BLaER1 (cell line): ENCODE measurements around the gene ARCN1.

Source experiments
- H3K27ac ChIP-seq: shearing (Covaris generic); formaldehyde crosslinking; 2 replicates; pipeline ENCODE4 v1.8.1; 2022
- H3K27me3 ChIP-seq: shearing (Covaris generic); formaldehyde crosslinking; 2 replicates; pipeline ENCODE4 v1.8.1; 2022
- H3K36me3 ChIP-seq: shearing (Covaris generic); formaldehyde crosslinking; 2 replicates; pipeline ENCODE4 v1.8.1; 2022
- H3K4me1 ChIP-seq: shearing (Covaris generic); formaldehyde crosslinking; 2 replicates; pipeline ENCODE4 v1.8.1; 2022
- H3K4me2 ChIP-seq: shearing (Covaris generic); formaldehyde crosslinking; 2 replicates; pipeline ENCODE4 v1.8.1; 2022
- H3K4me3 ChIP-seq: shearing (Covaris generic); formaldehyde crosslinking; 2 replicates; pipeline ENCODE4 v1.8.1; 2022
- H3K9ac ChIP-seq: shearing (Covaris generic); formaldehyde crosslinking; 2 replicates; pipeline ENCODE4 v1.8.1; 2022
- H3K9me3 ChIP-seq: shearing (Covaris generic); formaldehyde crosslinking; 2 replicates; pipeline ENCODE4 v1.8.1; 2022
- H4K20me1 ChIP-seq: shearing (Covaris generic); formaldehyde crosslinking; 2 replicates; pipeline ENCODE4 v1.8.1; 2022
- Cebpa-rat ChIP-seq: shearing (Covaris generic); IDR thresholded peaks from 2 replicates; pipeline ENCODE4 v1.8.1; 2022

ARCN1 gene

DNA sequence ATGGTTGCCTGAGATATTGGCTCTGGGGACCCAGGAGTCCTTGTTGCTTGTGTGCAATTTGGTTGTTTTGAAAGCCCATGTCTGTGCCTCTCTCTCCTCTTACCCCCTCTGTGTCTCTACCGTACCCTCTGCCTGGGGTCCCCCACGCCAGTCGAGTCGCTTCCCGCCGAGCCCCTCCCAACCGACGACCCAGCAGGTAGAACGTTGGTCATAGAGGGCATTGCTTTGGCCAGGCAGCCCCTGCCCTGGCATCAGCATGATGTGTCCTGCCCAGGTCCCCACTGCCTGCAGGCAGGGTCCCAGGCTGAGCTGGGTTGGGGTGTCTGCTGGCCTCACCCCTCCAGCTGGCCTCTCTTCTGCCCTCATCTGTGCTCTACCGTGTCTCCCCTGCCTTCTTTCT lies 72.3 kb downstream of the ARCN1 start:
- Histone ChIP-seq H3K4me1 (peaks cover 17% of the 10 kb centered on the region), H3K36me3 (peaks cover 9% of the 10 kb centered on the region; the same call in 1 of the 2 replicates), H3K27ac (no peak overlapping the region), H3K9ac (no peak overlapping the region), H3K4me3 (no peak overlapping the region), H3K9me3 (no peaks in the 10 kb centered on the region), H4K20me1 (no peaks in the 10 kb centered on the region), H3K27me3 (no peaks in the 10 kb centered on the region), H3K4me2 (no peak overlapping the region)
- no peak for TF ChIP-seq Cebpa-rat

DNA sequence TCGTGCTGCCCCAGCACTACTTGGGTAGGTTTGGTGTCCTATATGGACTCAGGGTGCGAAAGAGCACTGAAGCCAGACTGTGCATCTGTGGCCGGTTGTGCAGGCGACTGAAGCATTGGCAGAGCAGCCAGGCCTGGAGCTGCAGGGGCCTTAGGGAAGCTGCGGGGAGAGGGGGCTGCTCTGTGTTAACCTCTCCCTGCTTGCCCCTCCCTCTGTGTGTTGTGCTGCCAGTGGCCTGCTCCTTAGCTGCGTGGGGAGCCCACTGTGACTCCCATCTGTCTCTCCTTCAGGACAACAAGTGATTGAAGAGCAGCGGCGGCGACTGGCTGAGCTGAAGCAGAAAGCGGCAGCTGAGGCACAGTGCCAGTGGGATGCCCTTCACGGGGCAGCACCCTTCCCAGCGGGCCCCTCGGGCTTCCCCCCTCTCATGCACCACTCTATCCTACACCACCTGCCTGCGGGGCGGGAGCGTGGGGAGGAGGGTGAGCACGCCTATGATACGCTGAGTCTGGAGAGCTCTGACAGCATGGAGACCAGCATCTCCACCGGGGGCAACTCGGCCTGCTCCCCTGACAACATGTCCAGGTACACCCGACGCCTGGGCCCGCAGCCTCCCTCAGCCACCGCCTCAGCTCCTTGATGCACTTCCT lies 73.0 kb downstream of the ARCN1 start:
- Histone ChIP-seq H4K20me1 (no peaks in the 10 kb centered on the region), H3K4me1 (peaks cover 17% of the 10 kb centered on the region), H3K9me3 (no peaks in the 10 kb centered on the region), H3K4me2 (no peak overlapping the region), H3K27me3 (no peaks in the 10 kb centered on the region), H3K36me3 (peaks cover 9% of the 10 kb centered on the region; the same call in 1 of the 2 replicates), H3K9ac (no peak overlapping the region), H3K4me3 (no peak overlapping the region), H3K27ac (no peak overlapping the region)
- no peak for TF ChIP-seq Cebpa-rat

DNA sequence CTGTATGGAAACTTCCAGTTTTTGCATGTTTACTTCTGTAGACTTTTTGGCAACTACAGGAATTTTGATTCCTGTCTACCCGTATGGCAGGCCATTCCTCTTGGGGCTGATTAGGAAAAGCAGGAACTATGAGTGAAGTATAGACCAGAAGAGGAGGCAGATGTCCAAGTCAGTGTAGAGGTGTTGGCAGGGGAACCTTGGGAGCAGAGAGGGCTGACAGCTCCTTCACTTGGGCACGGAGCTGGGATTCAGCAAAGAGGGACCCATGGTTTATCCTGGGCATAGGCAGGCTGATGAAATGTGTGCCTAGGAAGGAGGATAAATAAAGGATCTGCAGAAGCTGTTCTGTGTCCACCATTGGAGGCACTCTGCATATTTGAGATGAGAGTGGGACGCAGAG lies 74.2 kb downstream of the ARCN1 start:
- Histone ChIP-seq H3K36me3 (peaks cover 9% of the 10 kb centered on the region; the same call in 1 of the 2 replicates), H3K4me1 (peaks cover 8% of the 10 kb centered on the region), H3K27me3 (no peaks in the 10 kb centered on the region), H4K20me1 (no peaks in the 10 kb centered on the region), H3K4me3 (no peak overlapping the region), H3K27ac (no peak overlapping the region), H3K4me2 (no peak overlapping the region), H3K9ac (no peak overlapping the region), H3K9me3 (no peaks in the 10 kb centered on the region)
- TF ChIP-seq Cebpa-rat, result no peak

DNA sequence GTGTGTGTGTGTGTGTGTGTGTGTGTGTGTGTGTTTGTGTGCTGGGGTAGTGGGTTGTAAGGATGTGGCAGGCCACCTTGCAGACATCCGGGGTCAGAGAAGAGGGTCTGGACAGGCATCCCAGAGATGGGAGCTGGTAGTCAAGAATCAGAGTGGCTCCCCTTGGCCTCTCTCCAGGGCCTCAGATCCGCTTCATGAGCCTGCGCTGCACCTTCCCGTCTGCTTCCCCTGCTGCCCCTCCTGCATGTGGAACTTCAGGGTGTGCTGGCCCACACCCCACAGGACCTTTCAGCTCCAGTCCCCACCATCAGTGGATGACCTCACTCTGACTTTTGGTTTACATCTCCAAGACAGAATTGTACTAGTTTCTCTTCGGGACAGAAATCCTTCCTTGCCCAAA lies 76.1 kb downstream of the ARCN1 start:
- no peak overlapping the region for H3K27ac ChIP-seq
- H4K20me1 ChIP-seq, result no peaks in the 10 kb centered on the region
- H3K9ac ChIP-seq, result no peak overlapping the region
- no peaks in the 10 kb centered on the region for H3K27me3 ChIP-seq
- peaks cover 9% of the 10 kb centered on the region; the same call in 1 of the 2 replicates for H3K36me3 ChIP-seq
- peaks cover 16% of the 10 kb centered on the region for H3K4me1 ChIP-seq
- H3K4me2 ChIP-seq, result no peak overlapping the region
- no peaks in the 10 kb centered on the region for H3K9me3 ChIP-seq
- no peak overlapping the region for H3K4me3 ChIP-seq
- TF ChIP-seq Cebpa-rat, result no peak

DNA sequence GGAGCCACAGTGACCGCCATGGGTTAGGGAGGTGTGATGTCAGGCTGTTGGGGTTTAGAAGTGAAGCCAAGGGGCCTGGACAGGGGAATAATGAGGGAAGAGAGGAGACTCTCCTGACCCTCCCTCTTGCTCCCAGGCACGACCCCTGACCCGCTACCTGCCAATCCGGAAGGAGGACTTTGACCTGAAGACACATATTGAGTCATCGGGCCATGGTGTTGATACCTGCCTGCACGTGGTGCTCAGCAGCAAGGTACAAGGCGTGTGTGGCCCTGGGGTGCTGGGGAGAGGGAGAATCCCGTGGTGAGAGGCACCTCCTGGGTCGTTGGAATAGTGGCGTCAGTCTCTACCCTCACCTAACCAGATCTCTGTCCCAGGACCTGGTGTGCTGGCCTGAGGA lies 77.7 kb downstream of the ARCN1 start:
- H3K27me3 ChIP-seq, result no peaks in the 10 kb centered on the region
- no peak overlapping the region for H3K4me3 ChIP-seq
- H3K36me3 ChIP-seq, result peaks cover 7% of the 10 kb centered on the region; the same call in 1 of the 2 replicates
- peaks cover 21% of the 10 kb centered on the region for H3K4me1 ChIP-seq
- TF ChIP-seq Cebpa-rat, result no peak
- H3K4me2 ChIP-seq, result no peak overlapping the region
- no peaks in the 10 kb centered on the region for H3K9me3 ChIP-seq
- no peaks in the 10 kb centered on the region for H4K20me1 ChIP-seq
- H3K9ac ChIP-seq, result no peak overlapping the region
- H3K27ac ChIP-seq, result no peak overlapping the region

DNA sequence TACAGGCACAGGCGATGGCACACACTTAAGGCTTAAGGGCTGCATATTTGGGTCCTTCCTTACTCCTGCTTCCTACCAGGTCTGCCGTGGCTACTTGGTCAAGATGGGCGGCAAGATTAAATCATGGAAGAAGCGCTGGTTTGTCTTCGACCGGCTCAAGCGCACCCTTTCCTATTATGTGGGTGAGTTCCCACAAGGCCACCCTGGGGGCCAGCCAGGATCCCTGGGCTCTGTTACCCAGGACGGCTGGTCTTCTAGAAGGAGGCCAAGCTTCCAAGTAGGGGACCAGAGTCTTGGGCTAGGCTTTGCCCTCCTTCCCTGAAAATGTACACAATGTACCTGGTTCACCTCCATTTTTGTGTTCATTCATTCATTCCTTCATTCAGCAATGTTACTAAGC lies 78.2 kb downstream of the ARCN1 start:
- no peaks in the 10 kb centered on the region for H3K9me3 ChIP-seq
- no peak overlapping the region for H3K9ac ChIP-seq
- no peak overlapping the region for H3K27ac ChIP-seq
- TF ChIP-seq Cebpa-rat, result no peak
- no peak overlapping the region for H3K4me3 ChIP-seq
- no peak overlapping the region for H3K4me2 ChIP-seq
- H4K20me1 ChIP-seq, result no peaks in the 10 kb centered on the region
- no peaks in the 10 kb centered on the region for H3K27me3 ChIP-seq
- peaks cover 21% of the 10 kb centered on the region for H3K4me1 ChIP-seq
- H3K36me3 ChIP-seq, result peaks cover 3% of the 10 kb centered on the region; the same call in 1 of the 2 replicates

DNA sequence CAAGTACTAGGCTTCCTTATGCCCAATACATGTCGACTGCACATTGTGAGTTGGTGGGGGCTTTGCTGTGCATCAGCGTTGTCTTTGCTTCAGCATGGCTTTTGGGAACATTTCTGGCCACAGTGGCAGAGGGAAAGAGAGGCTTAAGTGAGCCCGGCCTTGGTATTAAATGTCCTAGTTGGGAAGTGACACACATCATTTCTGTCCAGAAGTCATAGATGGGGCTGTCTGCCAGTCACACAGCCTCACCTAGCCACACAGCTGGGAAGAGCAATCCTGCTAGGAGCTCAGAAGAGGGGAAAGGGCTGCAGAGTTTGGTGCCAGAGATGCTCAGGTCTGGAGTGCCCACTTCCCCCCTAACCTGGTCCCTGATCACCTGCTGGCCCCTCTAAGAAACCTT lies 79.6 kb downstream of the ARCN1 start:
- H3K36me3 ChIP-seq, result no peaks in the 10 kb centered on the region
- H3K27me3 ChIP-seq, result no peaks in the 10 kb centered on the region
- TF ChIP-seq Cebpa-rat, result no peak
- H3K27ac ChIP-seq, result peak overlapping the region; percentile 74; the same call in 1 of the 2 replicates
- H3K4me2 ChIP-seq, result peak overlapping the region; percentile 74
- H4K20me1 ChIP-seq, result no peaks in the 10 kb centered on the region
- H3K4me3 ChIP-seq, result no peak overlapping the region
- H3K9ac ChIP-seq, result no peak overlapping the region
- H3K4me1 ChIP-seq, result peaks cover 21% of the 10 kb centered on the region
- no peaks in the 10 kb centered on the region for H3K9me3 ChIP-seq
